IMR-90 (cell line): Measurements from ENCODE around the gene NFKB1. TPM values are rescaled to one million over a fixed set of nuclear protein-coding genes. Genes with fewer than 3 reads are reported as not detected.

Experiments
- ATAC-seq: fragments of 200-7000 bp; cut with Tn5 transposase; 2 replicates; pipeline ENCODE4 v1.9.1; 2020; ENCODE audit warnings: low read depth, mild to moderate bottlenecking, moderate library complexity
- BruUV-seq: library from RNA; stranded (reverse); fragments of 400-500 nt; replicated peaks from 2 replicates; lab custom pipeline; 2021; lab: Mats Ljungman, UMichigan
- CTCF ChIA-PET: fragments of 300-600 bp; formaldehyde crosslinking; extraction: SDS; loops from one replicate; lab custom pipeline; 2021; ENCODE audit warnings: antibody characterized with exemption; lab: Yijun Ruan, JAX
- POLR2A ChIA-PET: fragments of 300-600 bp; sonication (Branson Sonifier 250); formaldehyde crosslinking; loops from one replicate; lab custom pipeline; 2022; ENCODE audit warnings: antibody characterized with exemption; ENCODE audit not compliant: unreplicated experiment; lab: Charles Lee
- DNase-seq: peaks from one replicate; pipeline ENCODE4 v3.0.0; 2013
- H2AFZ ChIP-seq: replicated peaks from 2 replicates; pipeline ENCODE3; 2013; ENCODE audit warnings: low read length, mild to moderate bottlenecking; ENCODE audit not compliant: poor library complexity
- H2AK5ac ChIP-seq: 2 replicates; pipeline ENCODE4 v1.6.1; 2013; ENCODE audit warnings: low read depth, low read length, inconsistent platforms
- H2AK9ac ChIP-seq: replicated peaks from 2 replicates; pipeline ENCODE3; 2013; ENCODE audit warnings: mild to moderate bottlenecking, low read depth, low read length, moderate library complexity; ENCODE audit not compliant: poor library complexity
- H2BK120ac ChIP-seq: 2 replicates; pipeline ENCODE4 v1.6.1; 2013; ENCODE audit warnings: low read depth, low read length, inconsistent platforms
- H2BK15ac ChIP-seq: 3 replicates; pipeline ENCODE4 v1.6.1; 2013; ENCODE audit warnings: low read depth, low read length, inconsistent platforms
- H2BK20ac ChIP-seq: 2 replicates; pipeline ENCODE4 v1.6.1; 2013; ENCODE audit warnings: low read depth, mild to moderate bottlenecking, inconsistent platforms, low read length, moderate library complexity
- H2BK5ac ChIP-seq: 2 replicates; pipeline ENCODE4 v1.6.1; 2013; ENCODE audit warnings: mild to moderate bottlenecking, low read depth, low read length, inconsistent platforms; ENCODE audit not compliant: poor library complexity, severe bottlenecking
- H3K14ac ChIP-seq: replicated peaks from 2 replicates; pipeline ENCODE4 v1.6.1; 2013; ENCODE audit warnings: low read depth, low read length, inconsistent platforms
- H3K18ac ChIP-seq: 2 replicates; pipeline ENCODE4 v1.6.1; 2013; ENCODE audit warnings: low read depth, low read length, control low read depth
- H3K23ac ChIP-seq: 2 replicates; pipeline ENCODE4 v1.6.1; 2013; ENCODE audit warnings: low read depth, low read length, inconsistent platforms
- H3K27ac ChIP-seq: 2 replicates; pipeline ENCODE4 v1.5.1; 2013; ENCODE audit warnings: mild to moderate bottlenecking, control low read depth, low read length; ENCODE audit not compliant: insufficient read depth
- H3K27me3 ChIP-seq: 2 replicates; pipeline ENCODE4 v1.6.1; 2013; ENCODE audit warnings: low read length; ENCODE audit not compliant: control insufficient read depth, insufficient read depth
- H3K36me3 ChIP-seq: 2 replicates; pipeline ENCODE4 v1.6.1; 2013; ENCODE audit warnings: low read length, mixed read lengths; ENCODE audit not compliant: control insufficient read depth, insufficient read depth
- H3K4ac ChIP-seq: 2 replicates; pipeline ENCODE4 v1.6.1; 2013; ENCODE audit warnings: low read depth, low read length, inconsistent platforms
- H3K4me1 ChIP-seq: 2 replicates; pipeline ENCODE4 v1.6.1; 2013; ENCODE audit warnings: low read length, mixed read lengths; ENCODE audit not compliant: control insufficient read depth, insufficient read depth
- H3K4me2 ChIP-seq: 2 replicates; pipeline ENCODE4 v1.6.1; 2013; ENCODE audit warnings: low read depth, mild to moderate bottlenecking, control low read depth, low read length, moderate library complexity
- H3K4me3 ChIP-seq: 2 replicates; pipeline ENCODE4 v1.5.1; 2013; ENCODE audit warnings: low read depth, mild to moderate bottlenecking, control low read depth, low read length, moderate library complexity; ENCODE audit not compliant: insufficient read depth
- H3K56ac ChIP-seq: 2 replicates; pipeline ENCODE4 v1.6.1; 2013; ENCODE audit warnings: low read length, inconsistent platforms; ENCODE audit not compliant: insufficient read depth; ENCODE audit errors: extremely low read depth
- H3K79me1 ChIP-seq, 2 experiments: 2 replicates each; pipeline ENCODE4 v1.6.1; 2013; ENCODE audit warnings: low read length in 2 of 2, inconsistent platforms in 1 of 2, low read depth in 1 of 2
- H3K9ac ChIP-seq: 2 replicates; pipeline ENCODE4 v1.6.1; 2013; ENCODE audit warnings: low read depth, low read length, control low read depth
- H3K9me1 ChIP-seq: 2 replicates; pipeline ENCODE4 v1.6.1; 2013; ENCODE audit warnings: low read length, inconsistent platforms; ENCODE audit not compliant: insufficient read depth
- H3K9me3 ChIP-seq: 2 replicates; pipeline ENCODE4 v1.6.1; 2013; ENCODE audit warnings: low read length; ENCODE audit not compliant: control insufficient read depth, insufficient read depth
- H4K20me1 ChIP-seq: 2 replicates; pipeline ENCODE4 v1.6.1; 2013; ENCODE audit warnings: low read length, inconsistent platforms; ENCODE audit not compliant: insufficient read depth
- H4K5ac ChIP-seq: 2 replicates; pipeline ENCODE4 v1.6.1; 2013; ENCODE audit warnings: mild to moderate bottlenecking, low read depth, low read length, control low read depth
- H4K8ac ChIP-seq, 2 experiments: 2 replicates each; pipeline ENCODE4 v1.6.1; 2013; ENCODE audit warnings: low read depth in 2 of 2, low read length in 2 of 2, control low read depth in 1 of 2, inconsistent platforms in 1 of 2
- H4K91ac ChIP-seq: 2 replicates; pipeline ENCODE4 v1.6.1; 2013; ENCODE audit warnings: low read depth, low read length, inconsistent platforms; ENCODE audit not compliant: insufficient read depth
- MAFK ChIP-seq: IDR thresholded peaks from 2 replicates; pipeline ENCODE4 v1.6.1; 2012; ENCODE audit warnings: low read depth, low read length, improper control_type of control experiment
- POLR2A ChIP-seq: IDR thresholded peaks from 2 replicates; pipeline ENCODE4 v1.6.1; 2012; ENCODE audit warnings: mild to moderate bottlenecking, low read depth, low read length
- WGBS, 2 experiments: methylation state at CpG; one replicate each; pipeline versions ENCODE4 v1.1.5 to v1.1.7; 2013; ENCODE audit warnings: missing lambda C conversion rate in 2 of 2; ENCODE audit not compliant: insufficient read length in 1 of 2; ENCODE audit errors: extremely low coverage in 2 of 2; 5-methylcytosine and 5-hydroxymethylcytosine counted together
- dilution Hi-C: fragments of 300-500 bp; cut with HindIII; formaldehyde crosslinking; loops from one replicate; pipeline ENCODE4 v1.14.3; 2018; ENCODE audit warnings: low sequenced_read_pairs; ENCODE audit not compliant: unreplicated experiment
- in situ Hi-C: fragments of 300-500 bp; cut with MboI; formaldehyde crosslinking; loops from 3 replicates; pipeline ENCODE4 v1.14.3; 2019; ENCODE audit warnings: low sequenced_read_pairs, inconsistent platforms, mixed read lengths
- intact Hi-C: fragments of 100-400 bp; cut with micrococcal nuclease; formaldehyde crosslinking; loops from 2 replicates; pipeline ENCODE4 v1.10.0; 2022
- polyA plus RNA-seq, 3 experiments: library from polyadenylated mRNA; depleted of rRNA; stranded (reverse); fragments of >200 nt; gene quantifications; 2 replicates each; pipeline ENCODE4 v1.2.3, GENCODE V29; 2012; ENCODE audit warnings: low replicate concordance in 1 of 3
- total RNA-seq: library from RNA; depleted of rRNA; stranded (reverse); fragments of >200 nt; gene quantifications from 2 replicates; pipeline ENCODE4 v1.2.3, GENCODE V29; 2012

The NFKB1 gene
- total and polyA plus RNA-seq, 2 of the 4 experiments (the other 2 are of a cell fraction), result 19.8 to 24.6 TPM

- H2AK5ac ChIP-seq, result no peak overlapping the region
- H4K20me1 ChIP-seq, result 0 out of 2 replicates have a peak, but pooled peaks cover under 1% of the 10 kb centered on the region
- no CpG with 5 or more reads among the region's 5 CpGs for WGBS, 2 experiments
- no peak for TF ChIP-seq MAFK
- TF ChIP-seq POLR2A, result no peak
- H2AFZ ChIP-seq, result no peak overlapping the region
- no TSS peak for BruUV-seq
- H3K27ac ChIP-seq, result no peak overlapping the region
- DNase-seq, result no peak
- H3K18ac ChIP-seq, result no peak overlapping the region
- H3K23ac ChIP-seq, result no peak overlapping the region
- no peak overlapping the region for H3K9ac ChIP-seq
- H3K9me3 ChIP-seq, result no peaks in the 10 kb centered on the region
- H3K14ac ChIP-seq, result no peak overlapping the region; the same call in 1 of the 2 replicates
- POLR2A ChIA-PET, result no interaction called here
- in situ Hi-C loops, result no loop called here
- peaks cover 2% of the 10 kb centered on the region; the same call in 1 of the 2 replicates for H3K4me1 ChIP-seq
- CTCF ChIA-PET, result no interaction called here
- peaks cover 4 to 39% of the 10 kb centered on the region in 2 experiments for H3K79me1 ChIP-seq
- H3K4me2 ChIP-seq, result peak overlapping the region; percentile 72
- H2BK20ac ChIP-seq, result no peak overlapping the region
- no peak overlapping the region for H2BK5ac ChIP-seq
- peaks cover 6% of the 10 kb centered on the region; the same call in 1 of the 2 replicates for H3K9me1 ChIP-seq
- H3K56ac ChIP-seq, result no peak overlapping the region
- no peak overlapping the region for H2BK15ac ChIP-seq
- H2AK9ac ChIP-seq, result no peak overlapping the region
- intact Hi-C loops, result no loop called here
- H4K5ac ChIP-seq, result no peak overlapping the region
- no peak overlapping the region for H3K4ac ChIP-seq
- H3K4me3 ChIP-seq, result no peak overlapping the region
- H4K8ac ChIP-seq, result no peak overlapping the region
- no peaks in the 10 kb centered on the region for H3K27me3 ChIP-seq
- no peaks in the 10 kb centered on the region for H3K36me3 ChIP-seq
- peak; percentile 30; the same call in 1 of the 2 replicates for ATAC-seq
- dilution Hi-C loops, result no loop called here
- no peak overlapping the region for H2BK120ac ChIP-seq
- H4K91ac ChIP-seq, result no peak overlapping the region
Observed at GRCh38 chr4:102560115-102560514, 59.0 kb downstream of the NFKB1 start.
